Measurements from ENCODE around the gene PTOV1. TPM values are rescaled to one million over a fixed set of nuclear protein-coding genes. Genes with fewer than 3 reads are reported as not detected.

The PTOV1 gene
- total and polyA plus RNA-seq, 4 donors = 62.9 to 115 (median 89.4) TPM

DNA sequence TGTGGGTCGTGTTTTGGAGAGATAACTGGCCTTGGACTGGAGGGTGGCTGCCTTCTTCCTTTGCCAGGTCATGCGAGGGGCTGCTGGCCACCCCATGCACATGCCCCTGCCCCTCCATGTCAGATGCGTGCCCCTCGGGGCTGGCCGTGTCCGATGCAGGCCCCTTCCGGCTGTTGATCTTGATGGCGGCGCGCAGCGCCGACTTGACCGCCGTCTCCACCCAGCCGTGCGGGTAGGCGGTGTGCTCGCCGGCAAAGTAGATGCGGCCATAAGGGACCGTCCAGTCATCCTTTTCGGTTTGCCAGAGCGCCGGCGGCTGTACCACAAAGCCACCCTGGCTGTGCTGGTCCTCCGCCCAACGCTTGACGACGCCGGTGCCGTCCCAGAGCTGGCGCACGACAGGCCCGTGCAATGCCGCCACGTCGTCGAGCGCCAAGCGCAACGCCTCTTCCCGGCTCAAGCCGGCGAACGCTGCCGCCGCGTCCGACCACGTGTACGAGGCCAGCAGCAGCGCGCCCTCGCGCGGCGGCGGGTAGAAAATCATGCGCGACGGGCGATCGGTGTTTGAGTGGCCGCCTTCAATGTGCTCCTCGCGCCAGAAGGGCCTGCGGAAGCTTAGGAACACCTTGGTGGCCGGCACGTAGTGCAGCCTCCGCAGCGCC lies 38.9 kb downstream of the PTOV1 start:
- Histone ChIP-seq H3K9me3 (ENCODE audit: control insufficient read depth in 4 of 4, insufficient read depth in 3 of 4, low read length in 3 of 4) (no peaks in the 10 kb centered on the region), H3K4me3 (no peak overlapping the region), H3K36me3 (ENCODE audit: control insufficient read depth in 4 of 4, insufficient read depth in 4 of 4, low read length in 4 of 4) (peaks cover 0 to 9% (median 2%) of the 10 kb centered on the region in 4 donors), H3K4me1 (ENCODE audit: control insufficient read depth in 5 of 5, insufficient read depth in 5 of 5, low read length in 5 of 5) (peaks cover 0 to 11% (median 0%) of the 10 kb centered on the region in 5 donors), H3K9ac (ENCODE audit: insufficient read depth in 1 of 2, low read length in 2 of 2) (no peak overlapping the region), H3K27ac (ENCODE audit: low read depth in 1 of 2, low read length in 1 of 2) (no peak overlapping the region), H3K27me3 (ENCODE audit: control insufficient read depth in 3 of 3, insufficient read depth in 3 of 3, low read length in 2 of 3) (peaks cover 0 to 2% (median 0%) of the 10 kb centered on the region in 3 donors)
- 20 to 25% methylated on average over 70 to 71 of the region's 71 CpGs for WGBS, 2 donors
- ATAC-seq (ENCODE audit: insufficient read depth, low FRiP score) = peak; percentile 61
- TF ChIP-seq, protein P1, sequence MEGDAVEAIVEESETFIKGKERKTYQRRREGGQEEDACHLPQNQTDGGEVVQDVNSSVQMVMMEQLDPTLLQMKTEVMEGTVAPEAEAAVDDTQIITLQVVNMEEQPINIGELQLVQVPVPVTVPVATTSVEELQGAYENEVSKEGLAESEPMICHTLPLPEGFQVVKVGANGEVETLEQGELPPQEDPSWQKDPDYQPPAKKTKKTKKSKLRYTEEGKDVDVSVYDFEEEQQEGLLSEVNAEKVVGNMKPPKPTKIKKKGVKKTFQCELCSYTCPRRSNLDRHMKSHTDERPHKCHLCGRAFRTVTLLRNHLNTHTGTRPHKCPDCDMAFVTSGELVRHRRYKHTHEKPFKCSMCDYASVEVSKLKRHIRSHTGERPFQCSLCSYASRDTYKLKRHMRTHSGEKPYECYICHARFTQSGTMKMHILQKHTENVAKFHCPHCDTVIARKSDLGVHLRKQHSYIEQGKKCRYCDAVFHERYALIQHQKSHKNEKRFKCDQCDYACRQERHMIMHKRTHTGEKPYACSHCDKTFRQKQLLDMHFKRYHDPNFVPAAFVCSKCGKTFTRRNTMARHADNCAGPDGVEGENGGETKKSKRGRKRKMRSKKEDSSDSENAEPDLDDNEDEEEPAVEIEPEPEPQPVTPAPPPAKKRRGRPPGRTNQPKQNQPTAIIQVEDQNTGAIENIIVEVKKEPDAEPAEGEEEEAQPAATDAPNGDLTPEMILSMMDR (IDR thresholded peaks at IDR 0.05; ENCODE audit: control extremely low read depth, extremely low read depth) = peak; percentile 79
- peak; percentile 69 to 85 (median 83) for DNase-seq

DNA sequence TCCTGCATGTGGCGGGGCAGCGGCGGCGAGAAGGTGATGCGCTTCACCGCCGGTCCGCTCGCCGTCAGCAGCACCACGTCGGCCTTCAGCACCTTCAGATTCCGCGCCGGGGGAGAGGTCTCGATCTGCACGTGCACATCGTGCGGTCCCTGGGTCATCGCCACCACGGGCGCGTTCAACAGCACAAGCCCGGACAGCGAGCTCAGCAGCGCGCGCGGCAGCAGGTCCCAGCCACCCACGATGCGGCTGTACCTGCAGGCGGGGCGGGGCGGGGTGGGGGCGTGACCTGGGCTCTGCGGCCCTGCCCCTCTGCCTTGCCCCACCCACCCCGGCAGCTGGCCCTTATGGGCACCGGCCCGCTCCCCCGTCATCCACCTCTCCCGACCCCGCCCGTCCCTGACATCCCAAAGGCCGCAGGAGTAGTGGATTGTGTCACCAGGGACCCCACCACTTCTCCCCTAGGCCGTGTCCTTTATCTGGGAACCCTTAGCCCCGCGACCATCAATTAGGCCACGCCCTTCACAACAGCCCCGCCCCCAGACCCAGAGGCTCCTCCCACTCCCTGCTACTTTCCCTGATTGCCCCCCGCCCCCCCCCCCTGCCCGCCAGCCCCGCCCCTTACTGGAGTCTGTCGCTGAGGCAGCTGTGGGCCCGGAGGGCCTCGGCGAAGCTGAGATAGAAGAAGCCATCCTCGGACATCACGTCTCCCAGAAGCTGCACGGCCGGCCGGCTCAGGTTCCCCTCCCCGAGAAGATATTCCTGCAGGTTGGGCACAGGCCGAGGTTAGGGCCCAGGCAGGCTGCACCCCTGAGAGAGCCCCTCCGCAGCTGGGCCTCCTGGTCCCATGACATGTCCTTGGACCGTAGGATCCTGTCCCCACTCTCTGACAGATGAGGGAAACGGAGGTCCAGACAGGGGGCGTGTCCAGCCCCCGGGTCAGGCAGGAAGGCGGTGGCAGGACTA lies 39.7 kb downstream of the PTOV1 start:
- H3K9ac ChIP-seq (ENCODE audit: insufficient read depth in 1 of 2, low read length in 2 of 2) = no peak overlapping the region
- H3K27me3 ChIP-seq (ENCODE audit: control insufficient read depth in 3 of 3, insufficient read depth in 3 of 3, low read length in 2 of 3) = peaks cover 0 to 5% (median 0%) of the 10 kb centered on the region in 3 donors
- peaks cover 0 to 11% (median 0%) of the 10 kb centered on the region in 5 donors for H3K4me1 ChIP-seq (ENCODE audit: control insufficient read depth in 5 of 5, insufficient read depth in 5 of 5, low read length in 5 of 5)
- H3K36me3 ChIP-seq (ENCODE audit: control insufficient read depth in 4 of 4, insufficient read depth in 4 of 4, low read length in 4 of 4) = peaks cover 0 to 5% (median 1%) of the 10 kb centered on the region in 4 donors
- no peak overlapping the region for H3K4me3 ChIP-seq
- DNase-seq (no peak), ATAC-seq (ENCODE audit: insufficient read depth, low FRiP score) (peak; percentile 67)
- TF ChIP-seq, protein P1 (IDR thresholded peaks at IDR 0.05; ENCODE audit: control extremely low read depth, extremely low read depth) = no peak
- no peaks in the 10 kb centered on the region for H3K9me3 ChIP-seq (ENCODE audit: control insufficient read depth in 4 of 4, insufficient read depth in 3 of 4, low read length in 3 of 4)
- peak overlapping the region in 1 of 2 donors; percentile 1 for H3K27ac ChIP-seq (ENCODE audit: low read depth in 1 of 2, low read length in 1 of 2)
- 17 to 20% methylated on average over 55 to 69 of the region's 69 CpGs for WGBS, 2 donors

GRCh38 chr19:49891393-49891792 lies 40.4 kb downstream of the PTOV1 start:
- 90 to 93% methylated on average over 17 of the region's 17 CpGs for WGBS, 2 donors
- Histone ChIP-seq H3K36me3 (ENCODE audit: control insufficient read depth in 4 of 4, insufficient read depth in 4 of 4, low read length in 4 of 4) (peaks cover 0 to 3% (median 1%) of the 10 kb centered on the region in 4 donors), H3K4me3 (no peak overlapping the region), H3K27ac (ENCODE audit: low read depth in 1 of 2, low read length in 1 of 2) (no peak overlapping the region), H3K27me3 (ENCODE audit: control insufficient read depth in 3 of 3, insufficient read depth in 3 of 3, low read length in 2 of 3) (peaks cover 0 to 5% (median 0%) of the 10 kb centered on the region in 3 donors), H3K9ac (ENCODE audit: insufficient read depth in 1 of 2, low read length in 2 of 2) (no peak overlapping the region), H3K9me3 (ENCODE audit: control insufficient read depth in 4 of 4, insufficient read depth in 3 of 4, low read length in 3 of 4) (no peaks in the 10 kb centered on the region), H3K4me1 (ENCODE audit: control insufficient read depth in 5 of 5, insufficient read depth in 5 of 5, low read length in 5 of 5) (peaks cover 0 to 11% (median 0%) of the 10 kb centered on the region in 5 donors)
- no peak for ATAC-seq (ENCODE audit: insufficient read depth, low FRiP score)
- TF ChIP-seq, protein P1 (IDR thresholded peaks at IDR 0.05; ENCODE audit: control extremely low read depth, extremely low read depth) = no peak
- DNase-seq = no peak
